ENCODE measurements around the gene MGME1. TPM values are rescaled to one million over a fixed set of nuclear protein-coding genes. Genes with fewer than 3 reads are reported as not detected.

MGME1 gene
- total RNA-seq, 4 donors from 2014 or later: 7.8 to 23.0 (median 14.9) TPM

DNA sequence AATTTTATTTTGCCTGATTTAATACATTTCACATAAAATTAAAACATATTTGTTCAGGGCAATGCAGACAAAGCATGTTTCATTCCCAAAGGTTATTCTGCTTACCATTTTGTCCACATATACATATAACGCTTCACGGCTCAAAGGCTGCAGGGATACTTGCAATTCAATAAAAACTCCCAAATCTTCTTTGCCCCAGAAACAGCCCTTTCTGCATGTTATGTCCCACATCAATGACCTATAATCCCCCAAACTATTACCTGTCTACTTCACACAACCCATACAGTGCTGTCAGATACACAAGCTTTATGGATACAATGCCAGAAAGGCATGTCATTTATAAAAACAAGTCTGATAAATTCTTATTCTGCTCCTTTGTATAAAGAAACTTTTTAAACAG is 20.4 kb upstream of the MGME1 start:
- TF ChIP-seq, protein P1, sequence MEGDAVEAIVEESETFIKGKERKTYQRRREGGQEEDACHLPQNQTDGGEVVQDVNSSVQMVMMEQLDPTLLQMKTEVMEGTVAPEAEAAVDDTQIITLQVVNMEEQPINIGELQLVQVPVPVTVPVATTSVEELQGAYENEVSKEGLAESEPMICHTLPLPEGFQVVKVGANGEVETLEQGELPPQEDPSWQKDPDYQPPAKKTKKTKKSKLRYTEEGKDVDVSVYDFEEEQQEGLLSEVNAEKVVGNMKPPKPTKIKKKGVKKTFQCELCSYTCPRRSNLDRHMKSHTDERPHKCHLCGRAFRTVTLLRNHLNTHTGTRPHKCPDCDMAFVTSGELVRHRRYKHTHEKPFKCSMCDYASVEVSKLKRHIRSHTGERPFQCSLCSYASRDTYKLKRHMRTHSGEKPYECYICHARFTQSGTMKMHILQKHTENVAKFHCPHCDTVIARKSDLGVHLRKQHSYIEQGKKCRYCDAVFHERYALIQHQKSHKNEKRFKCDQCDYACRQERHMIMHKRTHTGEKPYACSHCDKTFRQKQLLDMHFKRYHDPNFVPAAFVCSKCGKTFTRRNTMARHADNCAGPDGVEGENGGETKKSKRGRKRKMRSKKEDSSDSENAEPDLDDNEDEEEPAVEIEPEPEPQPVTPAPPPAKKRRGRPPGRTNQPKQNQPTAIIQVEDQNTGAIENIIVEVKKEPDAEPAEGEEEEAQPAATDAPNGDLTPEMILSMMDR (IDR thresholded peaks at IDR 0.05; ENCODE audit: low read depth): no peak

DNA sequence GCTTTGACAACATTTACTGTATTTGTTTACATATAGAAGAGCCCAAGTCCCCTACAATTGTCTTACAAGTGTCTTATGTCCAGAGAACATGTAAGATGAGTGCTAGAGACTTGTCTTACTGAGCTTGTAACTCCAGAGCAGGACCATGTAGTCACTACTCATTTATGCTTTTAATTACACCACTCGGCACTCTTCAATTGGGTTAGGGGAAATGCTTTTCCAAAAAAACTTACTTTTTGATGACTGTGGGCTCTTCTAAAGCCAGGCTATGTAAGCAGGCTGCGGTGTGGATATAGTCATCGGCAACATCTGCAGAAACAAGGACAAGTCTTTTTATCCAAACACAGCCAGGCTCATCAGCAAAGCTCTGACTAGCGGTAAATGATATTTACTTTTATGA is 18.9 kb upstream of the MGME1 start:
- TF ChIP-seq, protein P1 (IDR thresholded peaks at IDR 0.05; ENCODE audit: low read depth): no peak

DNA sequence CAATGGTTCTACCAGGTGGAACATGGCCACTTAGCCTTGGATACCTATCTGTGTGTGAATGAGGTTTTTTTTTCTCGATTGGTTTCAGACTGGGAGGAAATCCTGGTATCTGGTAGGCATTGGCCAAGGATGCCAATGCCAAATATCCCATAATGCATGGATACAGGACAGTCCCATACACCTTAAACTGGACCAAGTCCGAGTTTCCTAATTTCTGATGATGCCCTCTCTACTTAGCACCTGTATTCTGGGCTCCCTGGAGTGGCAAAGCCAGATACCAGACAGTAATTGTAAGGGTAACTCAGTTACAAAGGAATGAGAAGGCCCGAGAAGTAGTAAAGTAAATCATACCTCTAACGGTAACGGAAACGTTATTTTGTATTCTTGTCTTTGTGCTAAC is 18.1 kb upstream of the MGME1 start:
- TF ChIP-seq, protein P1 (IDR thresholded peaks at IDR 0.05; ENCODE audit: low read depth): no peak

DNA sequence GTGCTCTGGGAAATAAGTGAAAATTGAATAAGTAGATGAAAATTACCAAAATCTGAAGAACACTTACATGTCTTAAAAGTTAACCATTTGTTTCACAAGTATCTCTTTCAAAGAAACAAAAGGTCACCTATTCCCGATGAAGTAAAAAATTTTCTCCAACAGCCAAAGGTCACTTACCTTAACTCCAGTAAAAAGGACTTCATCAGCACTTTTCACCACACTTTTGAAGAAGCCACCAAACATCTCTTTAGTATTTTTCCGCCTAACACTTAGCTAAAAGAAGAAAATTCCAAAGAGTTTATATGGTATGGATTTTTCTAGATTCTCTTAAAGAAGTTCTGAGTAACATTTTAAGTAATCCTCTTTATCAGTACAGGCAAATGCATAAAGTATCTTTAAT is 17.5 kb upstream of the MGME1 start:
- TF ChIP-seq, protein P1 (IDR thresholded peaks at IDR 0.05; ENCODE audit: low read depth): no peak

DNA sequence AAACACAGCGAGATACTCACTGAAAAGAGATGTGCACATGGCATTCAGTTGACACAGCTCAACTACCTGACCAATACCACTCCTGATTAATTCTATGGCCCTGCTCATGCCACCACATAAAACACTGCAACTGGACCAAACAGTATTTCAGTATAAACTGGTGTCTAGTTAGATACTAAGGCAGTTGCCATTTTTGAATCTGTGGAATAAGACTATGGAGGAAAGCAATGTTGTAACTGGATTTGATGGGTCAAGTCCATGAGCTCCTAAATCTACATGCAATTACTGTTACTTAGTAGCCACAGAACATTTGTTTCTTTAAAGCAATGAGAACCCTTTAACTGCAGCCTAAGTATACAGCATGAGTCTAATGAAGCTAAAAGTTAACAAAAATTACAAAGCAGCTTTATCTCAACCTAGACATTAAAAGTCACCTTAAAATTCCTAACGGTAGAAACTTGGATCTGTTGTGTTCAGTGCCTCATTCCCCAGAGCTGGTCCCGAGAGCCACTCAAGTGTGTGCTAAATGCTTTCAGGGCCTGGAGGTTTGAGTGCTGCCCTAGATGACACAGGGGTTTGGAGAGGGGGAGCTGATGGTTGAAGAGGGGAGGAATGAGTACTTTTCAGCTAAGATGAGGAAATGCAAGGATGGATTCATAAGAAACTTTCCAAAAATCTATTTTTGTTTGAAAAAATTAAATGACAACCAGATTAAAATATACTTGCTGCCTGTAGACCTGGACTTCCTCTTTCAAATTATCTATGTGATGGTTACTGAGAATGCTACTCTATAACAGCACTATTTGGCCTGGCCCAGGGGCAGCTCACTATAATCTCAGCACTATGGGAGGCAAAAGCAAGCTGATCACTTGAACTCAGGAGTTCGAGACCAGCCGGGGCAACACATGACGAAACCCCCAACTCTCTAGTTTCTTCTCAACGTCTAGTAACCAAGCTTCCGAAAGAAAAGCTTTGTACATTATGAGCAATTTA is 15.8 kb upstream of the MGME1 start:
- TF ChIP-seq, protein P1 (IDR thresholded peaks at IDR 0.05; ENCODE audit: low read depth): no peak

DNA sequence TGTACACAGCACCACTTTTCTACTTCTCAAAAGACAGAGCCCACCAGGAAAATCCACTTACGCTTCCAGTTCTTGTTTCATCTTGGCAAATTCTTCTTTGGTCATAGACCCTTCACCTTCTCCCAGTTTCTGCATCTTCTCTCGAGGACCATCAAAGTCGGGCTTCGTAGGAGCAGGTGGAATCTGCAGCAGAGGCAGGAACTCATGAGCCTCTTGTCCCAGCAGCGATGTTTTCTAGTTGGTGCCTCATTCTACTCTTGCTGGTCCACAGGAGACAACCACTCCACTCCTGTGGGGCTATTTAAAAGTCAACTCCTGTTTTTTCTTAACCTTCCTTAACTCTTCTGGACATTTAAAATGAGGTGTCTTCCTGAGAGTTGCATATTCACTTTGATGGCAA is 14.9 kb upstream of the MGME1 start:
- TF ChIP-seq, protein P1 (IDR thresholded peaks at IDR 0.05; ENCODE audit: low read depth): no peak

DNA sequence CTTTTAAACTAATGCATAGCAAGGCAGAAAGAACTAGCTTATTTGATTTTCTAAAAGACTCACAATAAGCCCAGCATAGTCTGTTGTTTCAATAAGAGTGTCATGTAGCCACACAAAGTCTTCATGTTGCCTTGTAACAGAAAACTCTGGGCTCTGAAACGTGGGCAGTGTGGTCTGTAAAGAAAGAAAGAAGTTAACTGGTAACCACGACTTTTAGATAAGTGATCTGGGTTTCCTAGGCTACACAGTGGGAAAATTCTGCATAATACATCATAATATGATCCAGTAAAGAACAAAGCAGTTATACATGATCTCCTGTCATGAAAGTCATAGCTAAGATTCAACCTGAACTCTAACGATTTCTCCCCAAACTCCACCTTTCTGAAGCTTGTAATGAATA is 13.5 kb upstream of the MGME1 start:
- TF ChIP-seq, protein P1 (IDR thresholded peaks at IDR 0.05; ENCODE audit: low read depth): no peak
